Loucy (cell line): ENCODE data around the gene KIAA0825.

Experiments used
- EZH2phosphoT487 ChIP-seq: fragments of 200-600 bp; IDR thresholded peaks from 2 replicates; pipeline ENCODE4 v1.6.1; 2018; ENCODE audit warnings: antibody characterized with exemption, mild to moderate bottlenecking, moderate library complexity, borderline replicate concordance
- TF ChIP-seq, protein P1 (sequence below): fragments of 200-600 bp; sonication (generic); conservative IDR thresholded peaks from 2 replicates; pipeline ENCODE4 v1.5.1; 2014; ENCODE audit warnings: mild to moderate bottlenecking, antibody characterized with exemption, low read length

DNA sequence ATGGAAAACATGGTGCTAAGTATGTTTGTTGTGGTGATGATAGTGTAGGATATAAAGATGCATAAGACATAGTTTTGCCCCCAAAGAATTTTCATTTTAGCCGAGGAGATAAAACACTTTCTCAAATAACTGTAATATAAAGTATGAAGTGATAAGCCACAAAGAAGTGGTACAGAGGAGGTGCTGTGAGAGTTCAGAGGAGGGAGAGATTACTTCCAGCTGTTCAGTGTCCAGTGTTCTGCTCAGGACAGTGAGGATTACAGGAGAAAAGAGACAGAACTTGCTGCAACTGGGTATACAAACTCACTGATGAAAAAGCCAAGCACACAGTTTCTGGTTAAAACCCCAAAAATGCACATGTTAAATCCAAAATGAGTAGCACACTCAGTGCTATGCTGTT lies 309.3 kb downstream of the KIAA0825 start:
- TF ChIP-seq, protein P1, sequence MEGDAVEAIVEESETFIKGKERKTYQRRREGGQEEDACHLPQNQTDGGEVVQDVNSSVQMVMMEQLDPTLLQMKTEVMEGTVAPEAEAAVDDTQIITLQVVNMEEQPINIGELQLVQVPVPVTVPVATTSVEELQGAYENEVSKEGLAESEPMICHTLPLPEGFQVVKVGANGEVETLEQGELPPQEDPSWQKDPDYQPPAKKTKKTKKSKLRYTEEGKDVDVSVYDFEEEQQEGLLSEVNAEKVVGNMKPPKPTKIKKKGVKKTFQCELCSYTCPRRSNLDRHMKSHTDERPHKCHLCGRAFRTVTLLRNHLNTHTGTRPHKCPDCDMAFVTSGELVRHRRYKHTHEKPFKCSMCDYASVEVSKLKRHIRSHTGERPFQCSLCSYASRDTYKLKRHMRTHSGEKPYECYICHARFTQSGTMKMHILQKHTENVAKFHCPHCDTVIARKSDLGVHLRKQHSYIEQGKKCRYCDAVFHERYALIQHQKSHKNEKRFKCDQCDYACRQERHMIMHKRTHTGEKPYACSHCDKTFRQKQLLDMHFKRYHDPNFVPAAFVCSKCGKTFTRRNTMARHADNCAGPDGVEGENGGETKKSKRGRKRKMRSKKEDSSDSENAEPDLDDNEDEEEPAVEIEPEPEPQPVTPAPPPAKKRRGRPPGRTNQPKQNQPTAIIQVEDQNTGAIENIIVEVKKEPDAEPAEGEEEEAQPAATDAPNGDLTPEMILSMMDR = no peak
- no peak for TF ChIP-seq EZH2phosphoT487
